Measurements from ENCODE around the gene TAF12. TPM values are rescaled to one million over a fixed set of nuclear protein-coding genes. Genes with fewer than 3 reads are reported as not detected.

Gene TAF12
- total and polyA plus RNA-seq, 10 of the 15 experiments (the other 5 are each of a cell fraction or from before 2014, with no cell fraction given), result 18.3 to 43.3 (median 28.6) TPM

DNA sequence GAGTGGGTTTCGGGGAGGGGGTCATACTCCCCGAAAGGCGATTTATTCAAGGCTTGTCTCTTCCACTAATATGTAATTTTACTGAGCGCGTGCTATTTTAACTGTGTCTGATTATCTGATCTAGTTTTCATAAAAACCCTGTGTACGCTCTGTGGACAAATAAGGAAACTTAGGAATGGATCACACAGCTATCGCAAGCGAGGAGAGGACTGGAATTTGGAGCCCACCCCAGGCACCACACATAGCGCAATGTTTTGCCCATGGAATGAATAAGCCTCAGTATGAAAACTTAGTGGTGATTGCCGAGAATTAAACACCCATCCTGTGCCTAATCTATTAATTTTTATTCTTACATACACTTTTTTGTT, 60.6 kb downstream of the TAF12 start:
- peak overlapping the region; percentile 99 for H3K4me3 ChIP-seq
- peak overlapping the region; percentile 56 for H3K4me2 ChIP-seq (ENCODE audit: control insufficient read depth, insufficient read depth)
- CTCF ChIA-PET, result interaction anchor here (0.7 to 5.5 kb wide), 9 partner anchors 11 to 333 kb away, joined by 3 to 49 read pairs (median 11); partner anchors contain the start of genes TAF12 and TRNAU1AP
- TSS peak; percentile 99 for BruUV-seq (replicated peaks)
- intact Hi-C loops (cut with micrococcal nuclease; ENCODE audit: unreplicated experiment), result no loop called here
- RAD21 ChIA-PET (ENCODE audit: unreplicated experiment), result interaction anchor here (0.6 to 6.3 kb wide), 18 partner anchors 8 to 809 kb away, joined by 3 to 108 read pairs (median 4); partner anchors contain the start of genes GMEB1, PHACTR4, STX12 and TAF12
- no peaks in the 10 kb centered on the region for H3K9me3 ChIP-seq (replicated peaks; ENCODE audit: control insufficient read depth, insufficient read depth, low read length)
- FAIRE-seq, result no peak
- TF ChIP-seq BRCA1 (IDR thresholded peaks at IDR 0.05; ENCODE audit: low read depth, low read length), result no peak
- no peak for TF ChIP-seq NBN (IDR thresholded peaks at IDR 0.05)
- no peak for TF ChIP-seq BHLHE40 (IDR thresholded peaks at IDR 0.05; ENCODE audit: borderline replicate concordance in 1 of 2, low read depth in 2 of 2, low read length in 1 of 2)
- no peak for TF ChIP-seq ATF7 (IDR thresholded peaks at IDR 0.05; ENCODE audit: low read depth)
- TF ChIP-seq, protein P1, sequence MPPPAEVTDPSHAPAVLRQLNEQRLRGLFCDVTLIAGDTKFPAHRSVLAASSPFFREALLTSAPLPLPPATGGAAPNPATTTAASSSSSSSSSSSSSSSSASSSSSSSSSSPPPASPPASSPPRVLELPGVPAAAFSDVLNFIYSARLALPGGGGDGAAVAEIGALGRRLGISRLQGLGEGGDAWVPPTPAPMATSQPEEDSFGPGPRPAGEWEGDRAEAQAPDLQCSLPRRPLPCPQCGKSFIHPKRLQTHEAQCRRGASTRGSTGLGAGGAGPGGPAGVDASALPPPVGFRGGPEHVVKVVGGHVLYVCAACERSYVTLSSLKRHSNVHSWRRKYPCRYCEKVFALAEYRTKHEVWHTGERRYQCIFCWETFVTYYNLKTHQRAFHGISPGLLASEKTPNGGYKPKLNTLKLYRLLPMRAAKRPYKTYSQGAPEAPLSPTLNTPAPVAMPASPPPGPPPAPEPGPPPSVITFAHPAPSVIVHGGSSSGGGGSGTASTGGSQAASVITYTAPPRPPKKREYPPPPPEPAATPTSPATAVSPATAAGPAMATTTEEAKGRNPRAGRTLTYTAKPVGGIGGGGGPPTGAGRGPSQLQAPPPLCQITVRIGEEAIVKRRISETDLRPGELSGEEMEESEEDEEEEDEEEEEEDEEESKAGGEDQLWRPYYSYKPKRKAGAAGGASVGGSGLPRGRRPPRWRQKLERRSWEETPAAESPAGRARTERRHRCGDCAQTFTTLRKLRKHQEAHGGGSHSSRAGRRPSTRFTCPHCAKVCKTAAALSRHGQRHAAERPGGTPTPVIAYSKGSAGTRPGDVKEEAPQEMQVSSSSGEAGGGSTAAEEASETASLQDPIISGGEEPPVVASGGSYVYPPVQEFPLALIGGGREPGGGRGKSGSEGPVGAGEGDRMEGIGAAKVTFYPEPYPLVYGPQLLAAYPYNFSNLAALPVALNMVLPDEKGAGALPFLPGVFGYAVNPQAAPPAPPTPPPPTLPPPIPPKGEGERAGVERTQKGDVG (CRISPR knock-in tag; IDR thresholded peaks at IDR 0.05), result no peak
- TF ChIP-seq TCF7 (IDR thresholded peaks at IDR 0.05; ENCODE audit: borderline replicate concordance), result no peak
- TF ChIP-seq, protein P2, sequence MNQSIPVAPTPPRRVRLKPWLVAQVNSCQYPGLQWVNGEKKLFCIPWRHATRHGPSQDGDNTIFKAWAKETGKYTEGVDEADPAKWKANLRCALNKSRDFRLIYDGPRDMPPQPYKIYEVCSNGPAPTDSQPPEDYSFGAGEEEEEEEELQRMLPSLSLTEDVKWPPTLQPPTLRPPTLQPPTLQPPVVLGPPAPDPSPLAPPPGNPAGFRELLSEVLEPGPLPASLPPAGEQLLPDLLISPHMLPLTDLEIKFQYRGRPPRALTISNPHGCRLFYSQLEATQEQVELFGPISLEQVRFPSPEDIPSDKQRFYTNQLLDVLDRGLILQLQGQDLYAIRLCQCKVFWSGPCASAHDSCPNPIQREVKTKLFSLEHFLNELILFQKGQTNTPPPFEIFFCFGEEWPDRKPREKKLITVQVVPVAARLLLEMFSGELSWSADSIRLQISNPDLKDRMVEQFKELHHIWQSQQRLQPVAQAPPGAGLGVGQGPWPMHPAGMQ (IDR thresholded peaks at IDR 0.05; ENCODE audit: borderline replicate concordance), result no peak
- no peak for TF ChIP-seq NFYA (IDR thresholded peaks at IDR 0.05; ENCODE audit: borderline replicate concordance, low read depth, low read length)
- TF ChIP-seq KAT2A (conservative IDR thresholded peaks at IDR 0.05; ENCODE audit: control insufficient read depth, low read depth, low read length), result no peak
- TF ChIP-seq CEBPB (IDR thresholded peaks at IDR 0.05; ENCODE audit: borderline replicate concordance in 1 of 2, low read depth in 2 of 2, low read length in 2 of 2), result no peak
- no peak for TF ChIP-seq NFYB (IDR thresholded peaks at IDR 0.05; ENCODE audit: insufficient read depth, low read depth, low read length)
- TF ChIP-seq NFIC (IDR thresholded peaks at IDR 0.05; ENCODE audit: low read depth, low read length), result no peak
- no peak for TF ChIP-seq RELA (IDR thresholded peaks at IDR 0.05; ENCODE audit: borderline replicate concordance, partially characterized antibody)
- TF ChIP-seq HDAC6 (IDR thresholded peaks at IDR 0.05; ENCODE audit: unreplicated experiment), result no peak
- no peak for TF ChIP-seq SUZ12 (IDR thresholded peaks at IDR 0.05; ENCODE audit: unreplicated experiment)
- H3K9ac ChIP-seq (ENCODE audit: control insufficient read depth, insufficient read depth, low read length), result peak overlapping the region; percentile 60
- WGBS (ENCODE audit: insufficient coverage, insufficient replicate concordance, low lambda C conversion rate, missing lambda C conversion rate), result under 1% methylated on average over 10 of the region's 10 CpGs
- H3K36me3 ChIP-seq (ENCODE audit: control insufficient read depth in 2 of 2, insufficient read depth in 2 of 2, low read length in 1 of 2), result peaks cover 13 to 33% of the 10 kb centered on the region in 2 experiments
- no peaks in the 10 kb centered on the region for H3K27me3 ChIP-seq (replicated peaks in 1 of 2; ENCODE audit: control insufficient read depth in 2 of 2, insufficient read depth in 2 of 2, low read length in 1 of 2)
- H2AFZ ChIP-seq (ENCODE audit: control insufficient read depth, low read depth, low read length), result peak overlapping the region; percentile 96
- peak; percentile 2 for ATAC-seq
- no peak for DNase-seq (ENCODE audit: low read depth, low spot score)
- peaks cover 13% of the 10 kb centered on the region for H3K4me1 ChIP-seq (ENCODE audit: control insufficient read depth, insufficient read depth, low read length)
- SMC1A ChIA-PET (ENCODE audit: uncharacterized antibody, unreplicated experiment), result interaction anchor here (0.9 to 7.6 kb wide), 11 partner anchors 9 to 497 kb away, joined by 3 to 83 read pairs (median 4); partner anchors contain the start of genes RAB42, TAF12 and TRNAU1AP
- POLR2A ChIA-PET, result interaction anchor here (0.6 to 8.6 kb wide), 20 partner anchors 8 to 347 kb away, joined by 3 to 132 read pairs (median 6); partner anchors contain the start of genes ATP5IF1, RCC1, TAF12 and TRNAU1AP
- in situ Hi-C loops (cut with MboI), result no loop called here
- H3K27ac ChIP-seq (ENCODE audit: control insufficient read depth, insufficient read depth), result peak overlapping the region; percentile 55
- peaks cover 12% of the 10 kb centered on the region for H4K20me1 ChIP-seq (ENCODE audit: control insufficient read depth, insufficient read depth)
- peaks cover 38% of the 10 kb centered on the region for H3K79me2 ChIP-seq (ENCODE audit: control insufficient read depth, insufficient read depth, low read length)

Data from GM12878 (cell line).